IPS DF 6.9 (cell line): ENCODE results near the gene TYRO3.
A peak's percentile ranks its signal among the peaks of the same experiment; 100 is the strongest.
"Not testable (repeated sequence)": the region's sequence is repeated elsewhere in the genome, so short reads cannot be mapped to it uniquely, and the experiment has no call there.

Source experiments
- DNase-seq: peaks from one replicate; pipeline ENCODE4 v3.0.0-alpha.2; 2013; ENCODE audit warnings: low read depth, low spot score
- H3K27ac ChIP-seq: one replicate; pipeline ENCODE4 v1.5.1; 2013; ENCODE audit warnings: low read length, control low read depth
- H3K27me3 ChIP-seq: 2 replicates; pipeline ENCODE4 v1.6.1; 2013; ENCODE audit warnings: mild to moderate bottlenecking, low read length; ENCODE audit not compliant: control insufficient read depth, insufficient read depth
- H3K36me3 ChIP-seq: 2 replicates; pipeline ENCODE4 v1.6.1; 2013; ENCODE audit warnings: low read length; ENCODE audit not compliant: control insufficient read depth, insufficient read depth
- H3K4me1 ChIP-seq: 2 replicates; pipeline ENCODE4 v1.6.1; 2013; ENCODE audit warnings: low read length; ENCODE audit not compliant: control insufficient read depth, insufficient read depth
- H3K4me3 ChIP-seq: 2 replicates; pipeline ENCODE4 v1.5.1; 2013; ENCODE audit warnings: mild to moderate bottlenecking, low read length
- H3K9me3 ChIP-seq: 2 replicates; pipeline ENCODE4 v1.6.1; 2013; ENCODE audit warnings: low read length, inconsistent platforms; ENCODE audit not compliant: control insufficient read depth, insufficient read depth
- WGBS: extraction: QIAGEN DNeasy Blood & Tissue Kit; methylation state at CpG from one replicate; pipeline ENCODE4 v1.1.7; 2013; ENCODE audit warnings: mixed read lengths, missing lambda C conversion rate; ENCODE audit not compliant: insufficient read length, insufficient coverage; 5-methylcytosine and 5-hydroxymethylcytosine counted together

The TYRO3 gene

GRCh38 chr15:41562784-41563198 is 3.8 kb downstream of the TYRO3 start:
- Histone ChIP-seq H3K4me1 (peaks cover 30% of the 10 kb centered on the region), H3K27me3 (no peaks in the 10 kb centered on the region), H3K4me3 (no peak overlapping the region), H3K9me3 (no peaks in the 10 kb centered on the region), H3K36me3 (0 out of 2 replicates have a peak, but pooled peaks cover 4% of the 10 kb centered on the region), H3K27ac (no peak overlapping the region)
- DNase-seq = no peak
- no CpG with 5 or more reads among the region's 4 CpGs for WGBS

GRCh38 chr15:41564286-41564959 is 5.4 kb downstream of the TYRO3 start:
- DNase-seq = no peak
- whole genome bisulfite sequencing = no CpG with 5 or more reads among the region's 7 CpGs
- Histone ChIP-seq H3K4me1 (peaks cover 33% of the 10 kb centered on the region), H3K9me3 (no peaks in the 10 kb centered on the region), H3K4me3 (no peak overlapping the region), H3K36me3 (0 out of 2 replicates have a peak, but pooled peaks cover 4% of the 10 kb centered on the region), H3K27me3 (no peaks in the 10 kb centered on the region), H3K27ac (no peak overlapping the region)

- no peak for DNase-seq
- Histone ChIP-seq H3K4me1 (peaks cover 31% of the 10 kb centered on the region), H3K27ac (no peak overlapping the region), H3K9me3 (no peaks in the 10 kb centered on the region), H3K4me3 (no peak overlapping the region), H3K36me3 (peaks cover 6% of the 10 kb centered on the region; the same call in 1 of the 2 replicates), H3K27me3 (no peaks in the 10 kb centered on the region)
- WGBS = no CpG with 5 or more reads among the region's 8 CpGs
Observed at GRCh38 chr15:41564960-41565502, 6.0 kb downstream of the TYRO3 start.

GRCh38 chr15:41565702-41566101 is 6.7 kb downstream of the TYRO3 start:
- Histone ChIP-seq H3K9me3 (no peaks in the 10 kb centered on the region), H3K4me1 (peaks cover 27% of the 10 kb centered on the region), H3K4me3 (no peak overlapping the region), H3K27me3 (no peaks in the 10 kb centered on the region), H3K36me3 (peaks cover 13% of the 10 kb centered on the region), H3K27ac (no peak overlapping the region)
- WGBS = no CpG with 5 or more reads among the region's 3 CpGs
- DNase-seq = no peak

GRCh38 chr15:41566121-41566885 is 7.3 kb downstream of the TYRO3 start:
- no peak for DNase-seq
- H3K9me3 ChIP-seq = no peaks in the 10 kb centered on the region
- peaks cover 24% of the 10 kb centered on the region for H3K4me1 ChIP-seq
- H3K4me3 ChIP-seq = no peak overlapping the region
- H3K27ac ChIP-seq = no peak overlapping the region
- no peaks in the 10 kb centered on the region for H3K27me3 ChIP-seq
- peaks cover 18% of the 10 kb centered on the region for H3K36me3 ChIP-seq
- WGBS = no CpG with 5 or more reads among the region's 9 CpGs

GRCh38 chr15:41567261-41567660 is 8.2 kb downstream of the TYRO3 start:
- H3K4me1 ChIP-seq = peaks cover 21% of the 10 kb centered on the region
- H3K27ac ChIP-seq = no peak overlapping the region
- peaks cover 18% of the 10 kb centered on the region for H3K36me3 ChIP-seq
- H3K9me3 ChIP-seq = no peaks in the 10 kb centered on the region
- no CpG with 5 or more reads among the region's 6 CpGs for WGBS
- H3K4me3 ChIP-seq = no peak overlapping the region
- H3K27me3 ChIP-seq = no peaks in the 10 kb centered on the region
- no peak for DNase-seq

GRCh38 chr15:41567862-41568261 is 8.8 kb downstream of the TYRO3 start:
- no CpG with 5 or more reads among the region's 4 CpGs for WGBS
- H3K4me3 ChIP-seq = no peak overlapping the region
- no peak overlapping the region for H3K27ac ChIP-seq

GRCh38 chr15:41568350-41569017 is 9.5 kb downstream of the TYRO3 start:
- H3K27me3 ChIP-seq = no peaks in the 10 kb centered on the region
- peaks cover 27% of the 10 kb centered on the region for H3K36me3 ChIP-seq
- H3K9me3 ChIP-seq = no peaks in the 10 kb centered on the region
- H3K4me3 ChIP-seq = no peak overlapping the region
- no CpG with 5 or more reads among the region's 8 CpGs for WGBS
- H3K4me1 ChIP-seq = peaks cover 12% of the 10 kb centered on the region
- no peak overlapping the region for H3K27ac ChIP-seq
- peak; percentile 89 for DNase-seq

More at GRCh38 chr15:41567862-41568261, 8.8 kb downstream of the TYRO3 start:
- H3K4me1 ChIP-seq = peaks cover 17% of the 10 kb centered on the region
- H3K36me3 ChIP-seq = peaks cover 21% of the 10 kb centered on the region
- no peaks in the 10 kb centered on the region for H3K9me3 ChIP-seq
- no peak for DNase-seq
- H3K27me3 ChIP-seq = no peaks in the 10 kb centered on the region

- not testable (repeated sequence) for H3K4me3 ChIP-seq, H3K4me1 ChIP-seq, DNase-seq, H3K9me3 ChIP-seq, H3K27ac ChIP-seq, H3K27me3 ChIP-seq
- peaks cover 29% of the 10 kb centered on the region for H3K36me3 ChIP-seq
- WGBS = no CpG with 5 or more reads among the region's 1 CpG
Observed at GRCh38 chr15:41569232-41569631, 10.2 kb downstream of the TYRO3 start.

- Histone ChIP-seq H3K27me3 (no peaks in the 10 kb centered on the region), H3K36me3 (peaks cover 36% of the 10 kb centered on the region), H3K4me1 (peaks cover 7% of the 10 kb centered on the region), H3K9me3 (no peaks in the 10 kb centered on the region), H3K27ac (no peak overlapping the region), H3K4me3 (no peak overlapping the region)
- no peak for DNase-seq
- no CpG with 5 or more reads among the region's 3 CpGs for WGBS
Observed at GRCh38 chr15:41570764-41571163, 11.8 kb downstream of the TYRO3 start.
